ENCODE measurements around the gene ZDHHC18.

Gene ZDHHC18

GRCh38 chr1:26811057-26811456 is 15.4 kb upstream of the ZDHHC18 start:
- no peak for TF ChIP-seq ARNTL (CRISPR knock-in tag; IDR thresholded peaks at IDR 0.05; ENCODE audit: borderline replicate concordance, low read depth)
- TF ChIP-seq ZNF70 (CRISPR knock-in tag; IDR thresholded peaks at IDR 0.05) = no peak
- TF ChIP-seq ZNF565 (CRISPR knock-in tag; conservative IDR thresholded peaks at IDR 0.05; ENCODE audit: low read depth) = no peak
- TF ChIP-seq OSR1 (CRISPR knock-in tag; IDR thresholded peaks at IDR 0.05) = no peak
- no peak for TF ChIP-seq RARB (CRISPR knock-in tag; IDR thresholded peaks at IDR 0.05)
- no peak for TF ChIP-seq CSDC2 (CRISPR knock-in tag; IDR thresholded peaks at IDR 0.05)
- TF ChIP-seq BACH2 (CRISPR knock-in tag; IDR thresholded peaks at IDR 0.05; ENCODE audit: borderline replicate concordance) = no peak
- no peak for TF ChIP-seq PATZ1 (CRISPR knock-in tag; IDR thresholded peaks at IDR 0.05; ENCODE audit: borderline replicate concordance)
- TF ChIP-seq TOX (CRISPR knock-in tag; IDR thresholded peaks at IDR 0.05; ENCODE audit: borderline replicate concordance) = no peak
- no peak for ATAC-seq

- no peak for ATAC-seq
These were observed 14.8 kb upstream of the ZDHHC18 start for GRCh38 chr1:26811708-26812107.

GRCh38 chr1:26814377-26814776 is 12.1 kb upstream of the ZDHHC18 start:
- TF ChIP-seq CREB5 (CRISPR knock-in tag; IDR thresholded peaks at IDR 0.05; ENCODE audit: low read depth) (no peak), TOX (CRISPR knock-in tag; IDR thresholded peaks at IDR 0.05; ENCODE audit: borderline replicate concordance) (no peak), ISL1 (CRISPR knock-in tag; IDR thresholded peaks at IDR 0.05) (no peak), POU6F1 (CRISPR knock-in tag; IDR thresholded peaks at IDR 0.05; ENCODE audit: borderline replicate concordance, low read depth) (no peak), RARB (CRISPR knock-in tag; IDR thresholded peaks at IDR 0.05) (no peak), ZNF565 (CRISPR knock-in tag; conservative IDR thresholded peaks at IDR 0.05; ENCODE audit: low read depth) (no peak), GLIS3 (CRISPR knock-in tag; IDR thresholded peaks at IDR 0.05) (no peak), ZFP3 (CRISPR knock-in tag; IDR thresholded peaks at IDR 0.05) (no peak), ESRRG (CRISPR knock-in tag; IDR thresholded peaks at IDR 0.05) (no peak)

More at GRCh38 chr1:26811708-26812107, 14.8 kb upstream of the ZDHHC18 start:
- TF ChIP-seq RARB (CRISPR knock-in tag; IDR thresholded peaks at IDR 0.05) (no peak), OSR1 (CRISPR knock-in tag; IDR thresholded peaks at IDR 0.05) (no peak), TOX (CRISPR knock-in tag; IDR thresholded peaks at IDR 0.05; ENCODE audit: borderline replicate concordance) (no peak), ZFP30 (CRISPR knock-in tag; IDR thresholded peaks at IDR 0.05) (no peak), ISL1 (CRISPR knock-in tag; IDR thresholded peaks at IDR 0.05) (no peak), ZNF8 (CRISPR knock-in tag; IDR thresholded peaks at IDR 0.05) (no peak), TCF4 (CRISPR knock-in tag; IDR thresholded peaks at IDR 0.05; ENCODE audit: borderline replicate concordance) (no peak), GLIS3 (CRISPR knock-in tag; IDR thresholded peaks at IDR 0.05) (no peak), CSDC2 (CRISPR knock-in tag; IDR thresholded peaks at IDR 0.05) (no peak), ARNTL (CRISPR knock-in tag; IDR thresholded peaks at IDR 0.05; ENCODE audit: borderline replicate concordance, low read depth) (no peak), ZNF565 (CRISPR knock-in tag; conservative IDR thresholded peaks at IDR 0.05; ENCODE audit: low read depth) (no peak), CREB5 (CRISPR knock-in tag; IDR thresholded peaks at IDR 0.05; ENCODE audit: low read depth) (no peak)

GRCh38 chr1:26814893-26815292 is 11.6 kb upstream of the ZDHHC18 start:
- no peak for ATAC-seq
- TF ChIP-seq ZFP30 (CRISPR knock-in tag; IDR thresholded peaks at IDR 0.05) (no peak), ESRRG (CRISPR knock-in tag; IDR thresholded peaks at IDR 0.05) (no peak), ARNTL (CRISPR knock-in tag; IDR thresholded peaks at IDR 0.05; ENCODE audit: borderline replicate concordance, low read depth) (no peak), ZFP3 (CRISPR knock-in tag; IDR thresholded peaks at IDR 0.05) (no peak), BACH2 (CRISPR knock-in tag; IDR thresholded peaks at IDR 0.05; ENCODE audit: borderline replicate concordance) (no peak), PPARA (CRISPR knock-in tag; IDR thresholded peaks at IDR 0.05; ENCODE audit: borderline replicate concordance) (no peak), OSR1 (CRISPR knock-in tag; IDR thresholded peaks at IDR 0.05) (no peak), ISL1 (CRISPR knock-in tag; IDR thresholded peaks at IDR 0.05) (no peak), CSRNP3 (CRISPR knock-in tag; IDR thresholded peaks at IDR 0.05) (no peak), TSHZ2 (CRISPR knock-in tag; IDR thresholded peaks at IDR 0.05) (no peak), RARB (CRISPR knock-in tag; IDR thresholded peaks at IDR 0.05) (no peak), ZC3H10 (CRISPR knock-in tag; IDR thresholded peaks at IDR 0.05) (no peak)

More at GRCh38 chr1:26814377-26814776, 12.1 kb upstream of the ZDHHC18 start:
- ATAC-seq = no peak

All from SK-N-SH treated with all-trans-retinoic acid at 6 μM for 48 hours (cell line).